ENCODE results near the gene PDIA5.

DNA sequence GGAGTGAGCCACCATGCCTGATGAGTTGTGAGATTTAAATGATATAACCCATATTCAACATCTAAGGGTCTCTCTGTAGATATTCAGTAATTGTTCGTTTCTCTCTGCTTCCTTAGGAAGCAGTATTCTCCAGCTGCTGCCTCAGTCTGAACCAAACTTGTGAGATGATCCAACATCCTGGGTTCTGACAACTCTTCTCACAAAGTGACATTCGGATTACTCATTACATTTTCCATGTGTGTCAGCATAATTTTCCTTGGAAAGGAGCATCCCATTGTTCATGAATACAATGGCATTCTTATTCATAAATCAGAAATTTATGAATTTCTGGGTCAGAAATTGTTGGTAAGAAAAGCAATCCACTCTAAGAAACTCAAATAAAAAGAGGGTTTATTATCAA is 119.9 kb downstream of the PDIA5 start:
- no peak for TF ChIP-seq POLR2A (IDR thresholded peaks at IDR 0.05)
- TF ChIP-seq, protein P1, sequence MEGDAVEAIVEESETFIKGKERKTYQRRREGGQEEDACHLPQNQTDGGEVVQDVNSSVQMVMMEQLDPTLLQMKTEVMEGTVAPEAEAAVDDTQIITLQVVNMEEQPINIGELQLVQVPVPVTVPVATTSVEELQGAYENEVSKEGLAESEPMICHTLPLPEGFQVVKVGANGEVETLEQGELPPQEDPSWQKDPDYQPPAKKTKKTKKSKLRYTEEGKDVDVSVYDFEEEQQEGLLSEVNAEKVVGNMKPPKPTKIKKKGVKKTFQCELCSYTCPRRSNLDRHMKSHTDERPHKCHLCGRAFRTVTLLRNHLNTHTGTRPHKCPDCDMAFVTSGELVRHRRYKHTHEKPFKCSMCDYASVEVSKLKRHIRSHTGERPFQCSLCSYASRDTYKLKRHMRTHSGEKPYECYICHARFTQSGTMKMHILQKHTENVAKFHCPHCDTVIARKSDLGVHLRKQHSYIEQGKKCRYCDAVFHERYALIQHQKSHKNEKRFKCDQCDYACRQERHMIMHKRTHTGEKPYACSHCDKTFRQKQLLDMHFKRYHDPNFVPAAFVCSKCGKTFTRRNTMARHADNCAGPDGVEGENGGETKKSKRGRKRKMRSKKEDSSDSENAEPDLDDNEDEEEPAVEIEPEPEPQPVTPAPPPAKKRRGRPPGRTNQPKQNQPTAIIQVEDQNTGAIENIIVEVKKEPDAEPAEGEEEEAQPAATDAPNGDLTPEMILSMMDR (IDR thresholded peaks at IDR 0.05) = no peak
